GM19023 (cell line): ENCODE data around the gene GALNT18.

Experiments
- ATAC-seq: cut with Tn5 transposase; IDR thresholded peaks from one replicate; pipeline ENCODE4 v1.9.1; 2021; ENCODE audit warnings: mild to moderate bottlenecking, moderate library complexity; ENCODE audit not compliant: unreplicated experiment

Gene GALNT18

DNA sequence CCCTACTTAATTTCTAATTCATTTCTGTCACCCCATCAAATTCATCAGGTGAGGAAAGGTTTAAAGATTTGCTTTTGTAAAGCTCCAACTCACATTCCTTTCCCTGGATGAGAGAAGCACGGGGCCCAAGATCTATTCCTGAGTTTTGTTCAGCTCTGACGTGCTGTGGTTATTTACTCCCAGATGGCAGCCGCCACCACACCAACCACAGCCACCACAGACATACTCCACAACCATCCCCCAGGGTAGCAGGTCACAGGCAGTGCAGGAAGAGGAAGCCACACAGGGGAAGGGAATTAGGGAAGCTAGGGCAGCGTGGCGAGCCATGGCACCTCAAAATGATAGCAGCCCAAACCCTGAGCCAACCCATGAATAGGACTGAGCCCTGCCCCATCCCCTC is 205.3 kb downstream of the GALNT18 start:
- no peak for ATAC-seq

DNA sequence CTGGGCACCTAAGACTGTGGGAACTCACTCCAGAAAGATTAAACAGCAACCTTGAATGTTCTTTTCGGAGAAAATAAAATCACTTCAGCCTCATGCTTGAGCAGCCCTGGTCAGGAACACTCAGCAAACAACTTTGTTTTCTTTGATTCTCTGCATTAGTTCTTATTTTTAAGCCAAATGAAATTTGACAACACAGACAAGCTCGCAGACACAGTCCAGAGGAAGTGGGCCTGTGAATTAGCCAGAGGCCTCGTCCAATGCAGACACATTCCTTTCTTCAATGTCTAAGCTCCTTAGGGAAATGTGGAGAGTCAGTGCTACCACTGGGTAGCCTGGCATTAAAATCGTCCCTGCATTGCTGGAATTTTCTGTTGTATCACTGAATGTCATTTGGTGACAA is 205.9 kb downstream of the GALNT18 start:
- no peak for ATAC-seq

DNA sequence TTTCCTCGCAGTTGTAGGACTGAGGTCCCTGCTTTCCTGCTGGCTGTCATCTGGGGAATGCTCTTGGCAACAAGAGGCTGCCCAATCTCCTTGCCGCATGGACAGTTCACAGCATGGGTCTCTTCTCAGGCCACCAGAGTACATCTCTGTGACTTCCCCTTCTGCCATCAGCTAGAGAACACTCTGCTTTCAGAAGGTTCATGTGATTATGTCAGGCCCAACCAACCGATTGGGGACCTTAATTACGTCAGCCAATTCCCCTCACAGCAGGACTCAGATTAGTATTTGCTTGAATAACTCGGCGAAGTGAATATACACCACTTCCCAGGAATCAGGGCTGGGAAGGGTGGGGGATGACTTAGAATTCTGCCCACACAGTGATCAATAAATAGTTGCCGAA is 206.8 kb downstream of the GALNT18 start:
- no peak for ATAC-seq

DNA sequence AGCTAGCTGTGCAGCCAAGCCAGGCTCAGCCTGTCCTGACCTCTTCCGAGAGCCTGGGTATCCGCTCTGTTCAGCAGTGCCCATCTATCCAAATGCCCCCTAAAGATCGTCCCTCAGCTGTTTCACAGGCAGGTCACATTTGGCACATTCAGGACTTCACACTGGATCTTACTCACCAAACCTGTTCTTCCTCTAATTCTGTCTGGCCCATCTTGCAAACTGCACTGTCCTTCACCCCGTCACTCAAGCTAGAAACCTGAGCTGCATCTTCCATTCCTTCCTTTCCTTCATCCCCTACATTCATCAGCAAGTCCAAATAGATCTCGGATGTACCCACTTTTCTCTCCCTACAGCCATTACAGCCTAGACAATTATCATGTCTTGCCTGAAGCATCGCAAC is 208.0 kb downstream of the GALNT18 start:
- no peak for ATAC-seq

DNA sequence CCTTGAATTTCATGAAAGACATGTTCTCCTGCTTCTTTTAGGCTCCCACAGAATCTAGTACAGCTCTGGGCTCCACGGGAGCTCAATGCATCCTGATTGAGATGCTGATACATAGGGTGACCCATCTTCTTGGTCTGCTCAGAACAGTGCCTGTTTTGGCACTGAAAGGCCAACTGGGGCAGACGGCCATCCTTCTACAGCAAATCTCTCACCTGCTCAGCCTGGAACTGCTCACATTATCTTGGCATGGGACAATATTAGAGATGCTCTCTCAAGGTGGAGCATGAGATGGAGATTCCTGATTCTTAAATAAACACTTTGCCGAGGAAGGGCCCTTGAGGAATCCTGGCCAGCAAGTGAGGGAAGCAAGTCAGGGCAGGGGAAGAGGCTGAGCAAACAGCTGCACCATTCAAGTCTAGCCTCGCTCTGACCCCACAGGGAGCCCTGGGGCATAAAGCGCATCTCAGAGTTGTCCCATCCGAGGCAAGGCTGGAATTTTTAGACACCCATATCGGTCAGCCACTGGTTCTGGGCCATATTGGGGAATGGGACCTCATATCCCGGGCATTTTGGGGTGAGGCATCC is 210.3 kb downstream of the GALNT18 start:
- ATAC-seq: no peak

DNA sequence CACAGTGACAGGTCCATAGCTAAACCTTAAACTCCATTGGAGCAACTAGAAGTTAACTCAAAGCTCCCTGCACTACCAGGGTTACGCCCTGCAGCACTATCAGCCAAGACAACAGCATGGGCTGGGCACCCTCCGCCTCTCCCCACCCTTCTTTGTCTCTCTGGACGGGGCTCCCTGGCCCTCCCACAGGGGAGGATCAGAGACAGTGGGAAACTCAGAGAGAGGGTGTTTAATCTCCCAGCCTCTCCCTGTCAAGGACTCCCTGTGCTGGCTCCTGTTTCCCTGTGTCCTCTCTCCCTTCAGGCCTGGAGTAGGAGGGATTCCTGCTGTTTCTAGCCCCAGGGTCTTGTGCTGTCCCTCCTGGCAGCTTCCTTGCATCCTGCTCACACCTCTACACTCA is 211.9 kb downstream of the GALNT18 start:
- no peak for ATAC-seq

DNA sequence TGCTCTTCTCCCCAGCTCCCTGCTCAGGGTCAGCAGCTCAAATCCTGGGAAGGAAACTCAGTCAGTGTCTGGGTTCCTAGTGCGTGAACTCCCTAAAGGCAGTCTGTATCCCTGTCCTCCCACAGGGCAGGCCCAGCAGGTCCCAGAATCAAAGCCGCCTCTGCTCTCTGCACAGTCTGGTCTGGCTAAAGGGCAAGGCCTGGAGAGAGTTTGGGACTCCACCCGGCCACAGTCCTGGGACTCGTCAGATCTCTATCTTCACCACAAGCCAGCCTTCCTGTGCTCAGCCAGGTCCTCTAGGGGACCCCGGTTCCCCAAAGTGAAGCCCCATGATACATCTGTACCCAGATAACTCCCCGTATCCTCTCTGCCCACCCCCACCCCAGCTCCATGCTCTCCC is 212.6 kb downstream of the GALNT18 start:
- ATAC-seq: no peak

DNA sequence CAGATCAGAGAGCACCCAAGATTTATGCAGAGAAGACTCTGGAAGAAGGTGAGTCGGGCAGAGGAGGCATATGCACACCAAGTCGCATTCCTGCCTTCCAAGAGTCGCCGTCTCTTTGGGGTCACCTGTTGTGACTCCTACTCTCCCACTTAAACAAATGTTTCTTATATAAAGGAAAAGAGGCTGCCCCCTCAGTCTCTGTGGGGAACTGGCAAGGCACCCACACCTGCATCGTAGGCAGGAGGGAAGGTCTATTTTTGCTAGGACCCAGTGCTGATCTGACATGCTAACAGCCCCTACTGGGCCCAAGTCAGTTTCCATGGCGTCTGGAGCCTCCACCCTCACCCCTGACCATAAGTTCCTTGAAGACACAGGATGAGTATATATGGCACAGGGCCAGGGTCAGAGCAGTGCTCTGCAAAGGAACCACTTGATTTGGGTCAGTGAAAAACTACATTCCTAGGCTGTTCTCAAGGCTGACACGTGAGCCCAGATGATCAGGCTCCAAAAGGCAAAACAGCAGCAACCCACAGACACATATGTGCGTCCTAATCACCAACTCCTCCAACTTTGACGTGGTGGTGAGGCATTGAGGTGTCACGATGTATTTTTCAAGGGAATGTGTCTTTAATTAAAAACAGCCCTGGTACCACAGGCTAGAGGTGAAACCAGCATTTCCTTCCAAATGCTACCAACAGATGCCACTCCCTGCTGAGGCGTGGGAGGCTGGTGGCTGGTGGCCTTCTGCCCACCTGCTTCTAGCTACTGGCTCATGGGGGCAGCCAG is 213.2 kb downstream of the GALNT18 start:
- no peak for ATAC-seq

DNA sequence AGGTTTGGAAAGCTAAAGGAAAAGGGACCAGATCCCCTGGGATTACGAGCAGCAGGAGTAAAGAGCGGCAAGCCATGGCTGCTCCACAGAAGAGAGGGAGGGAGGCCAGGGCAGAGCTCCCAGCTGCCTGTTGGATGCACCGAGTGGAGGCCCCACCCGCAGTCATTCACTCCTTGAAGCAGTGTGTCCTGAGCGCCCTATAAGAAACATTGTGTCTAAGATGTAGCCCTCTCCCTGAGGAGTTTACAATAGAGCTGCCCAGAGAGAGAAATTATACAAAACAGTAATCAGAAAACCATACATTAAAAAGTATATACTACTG is 214.1 kb downstream of the GALNT18 start:
- ATAC-seq: no peak

DNA sequence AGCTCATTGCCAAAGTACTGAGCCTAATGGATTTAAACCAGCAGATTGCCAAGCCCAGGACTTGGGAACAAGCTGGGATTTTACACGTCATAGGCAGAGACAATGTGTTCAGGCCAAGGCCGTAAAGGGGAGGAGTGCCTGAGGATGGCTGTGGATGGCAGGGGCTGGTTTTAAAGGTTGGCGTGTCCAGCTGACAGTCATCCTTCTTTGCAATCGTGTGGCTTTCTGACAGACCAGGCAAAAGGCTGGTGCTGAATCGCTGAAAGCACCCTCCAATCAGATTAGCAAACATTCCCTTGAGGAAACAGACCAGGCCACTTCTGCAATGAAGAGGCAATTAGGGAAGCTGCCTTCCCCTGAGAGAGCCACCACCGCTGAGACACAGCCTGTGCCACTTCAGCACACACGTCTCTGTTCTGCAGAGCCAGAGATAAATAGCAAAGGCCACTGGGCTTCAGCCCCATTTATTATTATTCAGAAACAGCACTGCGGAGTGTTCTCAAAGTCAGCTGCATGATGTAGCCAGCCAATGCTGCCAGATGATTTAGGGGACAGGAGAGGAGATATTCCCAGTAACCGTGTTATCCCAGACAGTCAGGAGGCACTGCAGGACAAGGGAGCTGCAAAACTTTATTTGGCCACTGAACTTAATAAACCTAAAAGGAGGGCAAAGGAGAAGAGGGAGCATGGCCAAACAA is 214.6 kb downstream of the GALNT18 start:
- no peak for ATAC-seq

DNA sequence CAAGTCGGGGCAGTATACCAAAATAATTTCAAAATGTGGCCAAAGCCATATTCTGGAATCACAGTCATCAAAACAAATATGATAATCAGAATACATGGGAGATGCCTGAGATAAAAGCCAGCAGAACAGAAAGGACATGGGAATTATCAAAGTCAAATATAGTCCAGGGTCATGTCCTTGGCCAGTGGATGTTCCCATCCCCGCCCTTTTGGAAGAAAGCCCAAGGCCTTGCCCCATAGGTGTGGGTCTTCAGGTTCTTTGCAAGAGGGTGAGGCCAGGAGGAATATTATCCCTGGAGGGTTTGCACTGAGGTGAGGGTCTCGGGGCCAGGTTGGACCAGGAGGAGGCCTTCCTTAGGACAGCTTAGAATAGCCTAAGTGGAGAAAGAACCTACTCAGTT is 215.2 kb downstream of the GALNT18 start:
- ATAC-seq: no peak

DNA sequence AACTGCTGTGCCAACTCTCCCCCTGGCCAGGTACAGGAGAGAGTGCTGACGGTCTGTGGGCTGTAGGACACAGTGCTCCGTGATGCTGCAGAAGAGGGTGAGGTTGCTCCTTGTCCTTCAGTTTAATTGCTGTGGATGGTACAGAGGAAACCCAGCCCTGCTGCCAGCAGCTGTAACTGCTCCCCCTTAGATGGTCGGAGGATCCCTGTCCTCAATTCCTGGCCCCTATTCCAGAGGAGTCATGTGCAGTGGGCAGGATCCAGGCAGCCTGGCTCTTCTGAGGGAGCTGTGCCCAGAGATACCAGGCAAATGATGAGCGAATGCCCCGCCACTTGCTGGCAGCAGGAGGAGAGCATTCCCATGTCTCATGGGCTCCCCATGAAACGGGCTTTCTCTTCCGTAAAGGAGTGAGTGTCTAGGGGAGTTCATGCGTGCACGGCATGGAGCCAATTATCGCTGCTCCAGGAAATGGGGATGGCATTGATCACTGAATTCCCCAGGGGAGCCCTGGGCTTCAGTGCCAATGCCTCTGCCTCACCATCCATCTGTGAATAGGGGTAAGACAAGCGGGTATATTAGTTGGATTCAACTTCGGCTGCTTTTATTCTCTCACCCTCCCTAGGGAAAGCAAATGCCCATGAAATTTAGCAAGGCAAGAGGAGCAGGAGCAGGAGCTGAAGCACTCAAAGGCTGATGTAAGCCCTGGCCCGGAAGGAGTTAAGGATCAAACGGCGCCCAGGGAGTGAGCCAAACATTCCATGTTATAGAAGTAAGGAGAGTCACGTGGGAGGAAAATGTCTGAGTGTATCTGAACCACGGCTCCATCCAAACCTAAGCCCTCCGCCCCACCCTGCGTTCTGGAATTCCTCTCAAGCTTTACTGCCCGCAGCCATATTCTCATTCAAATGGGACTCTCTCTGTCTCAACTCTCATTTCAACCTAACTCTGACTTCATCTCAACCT is 217.8 kb downstream of the GALNT18 start:
- ATAC-seq: no peak

DNA sequence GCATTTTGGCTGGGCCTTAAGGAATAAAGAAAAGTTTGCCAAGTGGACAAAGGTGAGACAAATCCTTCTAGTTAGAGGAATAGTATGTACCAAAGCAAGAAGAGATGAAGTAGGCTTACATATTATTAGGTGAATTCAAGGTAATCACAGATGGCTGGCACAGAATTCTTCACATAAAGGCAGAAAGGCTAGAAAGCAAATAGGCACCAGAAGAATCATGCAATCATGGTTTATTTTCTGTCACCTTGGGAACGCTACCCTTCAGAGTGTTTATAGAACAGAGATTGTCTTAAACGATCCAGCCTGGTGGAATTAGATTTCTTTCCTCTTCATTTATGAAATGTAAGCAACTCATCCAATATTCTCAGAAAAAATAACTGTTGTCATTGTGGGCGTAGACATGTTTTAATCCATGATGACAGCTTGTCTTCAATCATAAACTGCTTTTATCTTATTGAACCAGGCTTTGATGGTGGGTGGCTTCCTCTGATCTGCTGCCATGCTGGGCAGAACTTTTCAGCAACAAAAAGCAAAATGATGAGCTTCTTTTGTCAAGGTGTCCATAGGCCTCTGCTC is 219.8 kb downstream of the GALNT18 start:
- ATAC-seq: no peak

DNA sequence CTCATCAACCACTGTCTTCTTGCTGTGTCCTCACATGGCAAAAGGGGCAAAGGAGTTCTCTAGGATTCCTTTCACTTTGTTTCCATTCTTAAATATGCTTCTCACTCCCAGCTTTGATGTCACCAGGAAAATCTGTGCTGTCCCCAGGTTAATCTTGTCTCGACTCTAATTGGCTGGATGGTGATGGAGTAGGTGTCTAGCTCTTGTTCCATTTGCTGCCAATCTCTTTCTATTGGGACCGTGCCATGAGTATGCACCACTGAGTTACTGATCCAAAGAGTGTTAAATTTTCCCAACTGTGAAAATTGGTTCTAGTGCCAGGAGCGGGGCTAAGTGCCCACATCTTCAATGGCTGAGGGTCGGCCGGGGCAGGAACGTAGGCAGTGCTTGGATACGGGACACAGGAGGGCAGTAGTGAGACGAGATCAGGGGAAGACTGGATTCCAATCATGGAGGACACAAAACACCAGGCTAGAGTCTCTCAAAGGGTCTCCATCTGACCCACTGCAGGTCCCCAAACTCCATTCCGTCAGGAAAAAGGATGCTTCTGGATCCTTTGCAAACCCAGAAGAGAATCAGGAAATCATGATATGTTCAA is 221.1 kb downstream of the GALNT18 start:
- ATAC-seq: no peak

DNA sequence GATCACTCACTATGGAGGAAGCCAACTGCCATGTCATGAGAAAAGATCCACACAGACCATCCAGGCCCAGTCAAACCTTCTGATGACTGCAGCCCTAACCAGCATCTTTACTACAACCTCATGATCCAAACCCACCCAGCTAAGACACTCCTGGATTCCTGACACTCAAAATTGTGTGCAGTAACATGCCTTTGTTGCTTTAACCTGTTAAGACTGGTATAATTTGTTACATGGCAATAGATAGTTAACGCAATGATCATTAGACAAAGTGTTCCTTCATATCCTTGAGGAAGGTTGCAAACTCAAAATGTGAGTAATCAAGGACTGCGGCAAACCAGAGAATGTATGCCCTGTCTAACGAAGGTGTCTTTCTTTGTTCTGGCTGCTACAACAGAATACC is 221.7 kb downstream of the GALNT18 start:
- no peak for ATAC-seq

DNA sequence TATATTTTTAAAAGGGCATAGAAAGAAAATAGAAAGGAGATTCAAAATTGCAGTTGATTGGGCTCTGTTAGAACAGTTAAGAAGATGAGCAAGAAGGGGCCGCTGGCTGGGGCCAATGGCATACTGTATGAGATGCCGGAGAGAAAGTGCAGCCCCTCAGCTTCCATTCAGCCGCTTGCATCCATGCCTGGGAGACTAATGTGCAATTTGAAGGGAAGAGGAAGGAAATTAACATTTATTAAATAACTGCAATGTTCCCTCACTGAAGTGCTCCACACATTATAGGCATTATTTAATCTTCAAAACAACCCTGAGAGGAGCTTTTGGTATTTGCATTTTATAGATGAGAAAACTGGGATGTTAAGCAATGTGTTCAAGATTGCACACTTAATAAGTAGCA is 224.0 kb downstream of the GALNT18 start:
- ATAC-seq: no peak

DNA sequence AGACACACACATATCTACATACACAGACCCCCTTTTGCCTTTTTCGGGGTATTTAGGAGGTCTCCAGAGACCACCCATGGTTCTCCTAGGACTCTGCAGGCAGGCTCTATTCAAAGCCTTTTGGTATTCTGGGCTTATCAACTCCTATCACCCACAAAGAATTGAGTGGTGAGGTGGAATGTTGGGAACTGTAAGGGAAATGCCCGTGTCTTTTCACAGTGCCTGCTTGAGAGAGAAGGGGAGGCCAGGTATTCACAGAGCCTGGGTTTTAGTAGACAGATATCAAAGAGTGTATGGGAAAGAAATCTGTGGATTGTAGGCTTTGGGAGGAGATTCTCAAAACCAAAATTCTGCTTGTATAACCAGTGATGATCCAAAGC is 224.8 kb downstream of the GALNT18 start:
- ATAC-seq: no peak

DNA sequence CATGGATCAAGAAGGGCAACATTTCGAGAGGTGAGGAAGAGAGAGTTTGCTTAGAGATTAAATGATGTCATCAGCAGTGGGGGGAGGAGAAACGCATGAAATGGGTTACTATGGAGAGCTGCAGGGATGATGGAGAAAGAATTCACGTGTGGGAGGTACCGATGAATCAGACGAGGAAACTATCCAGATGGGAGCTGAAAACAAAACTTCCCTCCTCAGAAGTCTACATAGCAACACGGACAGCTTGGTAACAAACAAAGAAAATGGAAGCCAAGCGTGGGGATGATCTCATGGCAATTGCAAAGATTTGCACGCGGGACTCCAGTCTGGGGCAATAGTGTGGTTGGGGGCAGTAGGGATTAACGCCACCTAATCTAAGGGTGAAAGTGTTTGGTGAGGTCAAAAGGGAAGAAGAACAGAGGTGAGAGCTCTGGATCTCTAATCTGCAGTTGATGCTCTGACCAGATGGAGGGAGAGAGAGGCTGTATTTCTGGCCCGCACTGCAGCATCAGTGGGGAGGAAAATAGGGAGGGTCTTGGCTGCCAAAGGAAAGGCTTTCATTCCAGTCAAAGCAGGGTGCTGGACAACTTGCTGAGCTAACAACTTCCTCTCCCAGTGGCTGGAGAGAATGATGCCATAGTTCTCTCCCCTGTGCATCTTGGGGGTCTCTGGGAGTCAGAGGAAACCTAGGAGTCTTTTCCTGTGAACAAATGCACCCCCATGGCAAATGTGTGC is 225.3 kb downstream of the GALNT18 start:
- ATAC-seq: no peak

DNA sequence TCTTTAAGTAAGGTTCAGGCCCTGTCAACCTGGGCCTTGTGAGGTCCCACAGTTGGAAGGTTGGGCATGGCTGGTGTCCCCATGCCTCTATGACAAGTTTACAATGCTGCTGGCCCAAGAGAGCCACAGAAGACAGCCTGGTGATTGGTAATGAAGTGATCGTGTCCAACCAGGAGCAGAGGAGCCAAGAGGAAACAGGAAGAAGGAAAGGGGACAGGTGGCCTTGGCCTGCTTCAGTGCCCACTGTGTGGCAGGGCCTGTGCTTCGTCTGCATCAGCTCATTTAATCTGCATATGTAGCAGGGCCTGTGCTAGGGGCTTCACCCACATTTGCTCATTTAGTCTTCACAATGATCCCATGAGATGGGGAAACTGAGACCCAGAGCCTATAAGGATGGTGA is 226.7 kb downstream of the GALNT18 start:
- no peak for ATAC-seq

DNA sequence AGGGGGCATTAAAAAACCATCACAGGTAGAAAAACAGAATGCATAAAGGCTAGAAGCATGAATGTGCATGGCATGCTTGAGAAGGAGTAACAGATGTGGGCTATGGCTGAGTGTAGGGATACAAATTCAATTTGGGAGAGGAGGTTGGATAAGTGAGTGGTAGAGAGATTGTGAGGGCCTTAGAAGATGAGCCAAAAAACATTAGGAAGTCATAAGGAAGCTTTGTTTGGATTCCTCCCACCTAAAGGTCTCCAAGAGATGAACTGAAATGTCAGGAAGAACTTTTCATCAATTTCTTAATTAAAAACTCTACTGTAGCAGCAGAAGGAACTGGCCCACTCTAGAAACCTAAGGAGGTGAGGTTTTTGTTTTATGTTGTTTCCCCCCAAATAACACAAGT is 227.6 kb downstream of the GALNT18 start:
- no peak for ATAC-seq
